Endothelial cell of umbilical vein (primary cell): ENCODE results near the gene MYPN. TPM values are rescaled to one million over a fixed set of nuclear protein-coding genes. Genes with fewer than 3 reads are reported as not detected.

ENCODE experiments used
- BruUV-seq: library from RNA; stranded (reverse); fragments of 400-500 nt; replicated peaks from 2 replicates; lab custom pipeline; 2021; lab: Mats Ljungman, UMichigan
- CTCF ChIA-PET: fragments of 300-600, 350-600 bp; sonication (Branson Sonifier 250); formaldehyde crosslinking; loops from one replicate; lab custom pipeline; 2021; ENCODE audit warnings: antibody characterized with exemption, inconsistent platforms; lab: Charles Lee
- POLR2A ChIA-PET: fragments of 300-600, 350-600 bp; sonication (Branson Sonifier 250); formaldehyde crosslinking; loops from one replicate; lab custom pipeline; 2021; ENCODE audit warnings: antibody characterized with exemption, inconsistent platforms; lab: Charles Lee
- DNase-seq: peaks from one replicate; pipeline ENCODE4 v3.0.0-alpha.2; 2011; ENCODE audit warnings: low read depth, low spot score
- FAIRE-seq: peaks from 2 replicates; lab custom pipeline; 2011; peaks lifted over from hg19 to GRCh38; lab: Jason Lieb, UNC
- H2AFZ ChIP-seq: 2 replicates; pipeline ENCODE4 v1.6.0; 2012; ENCODE audit warnings: low read depth, low read length, control low read depth, inconsistent platforms
- H3K27ac ChIP-seq: 2 replicates; pipeline ENCODE4 v1.5.1; 2011; ENCODE audit warnings: low read depth, mild to moderate bottlenecking, control low read depth, low read length, moderate library complexity; ENCODE audit not compliant: insufficient read depth
- H3K27me3 ChIP-seq, 2 experiments: 2 replicates each; pipeline versions ENCODE4 v1.6.0 to v1.6.1; 2011; ENCODE audit warnings: low read length in 2 of 2, mixed read lengths in 1 of 2; ENCODE audit not compliant: control insufficient read depth in 2 of 2, insufficient read depth in 2 of 2
- H3K36me3 ChIP-seq, 2 experiments: 2 replicates in 1 of 2; 3 replicates in 1 of 2; pipeline ENCODE4 v1.5.1; 2011; ENCODE audit warnings: low read length in 2 of 2, mild to moderate bottlenecking in 1 of 2, moderate library complexity in 1 of 2; ENCODE audit not compliant: control insufficient read depth in 2 of 2, insufficient read depth in 2 of 2; ENCODE audit errors: extremely low read depth in 1 of 2
- H3K4me1 ChIP-seq: 3 replicates; pipeline ENCODE4 v1.5.1; 2011; ENCODE audit warnings: mild to moderate bottlenecking, low read length; ENCODE audit not compliant: control insufficient read depth, insufficient read depth; ENCODE audit errors: extremely low read depth
- H3K4me2 ChIP-seq: 2 replicates; pipeline ENCODE4 v1.6.1; 2011; ENCODE audit warnings: low read length, control low read depth, mixed read lengths; ENCODE audit not compliant: insufficient read depth
- H3K4me3 ChIP-seq, 3 experiments: fragments of 200-600 bp in 1 of 3; sonication (generic), shearing (Covaris generic) in 1 of 3; replicated peaks in 1 of 3; 2 replicates each; pipeline ENCODE4 v1.5.1; 2011 to 2016; ENCODE audit warnings: control low read depth in 3 of 3, low read length in 3 of 3, mild to moderate bottlenecking in 2 of 3, inconsistent platforms in 1 of 3, low read depth in 1 of 3, moderate library complexity in 1 of 3; ENCODE audit not compliant: insufficient read depth in 1 of 3
- H3K79me2 ChIP-seq: 2 replicates; pipeline ENCODE4 v1.6.0; 2012; ENCODE audit warnings: low read length, inconsistent platforms; ENCODE audit not compliant: control insufficient read depth, insufficient read depth
- H3K9ac ChIP-seq: replicated peaks from 2 replicates; pipeline ENCODE3; 2011; ENCODE audit warnings: low read length, control low read depth; ENCODE audit not compliant: insufficient read depth; ENCODE audit errors: extremely low read depth
- H3K9me1 ChIP-seq: replicated peaks from 3 replicates; pipeline ENCODE4 v1.6.0; 2011; ENCODE audit warnings: mild to moderate bottlenecking, low read length; ENCODE audit not compliant: control insufficient read depth, insufficient read depth; ENCODE audit errors: extremely low read depth
- H3K9me3 ChIP-seq: replicated peaks from 2 replicates; pipeline ENCODE4 v1.5.1; 2012; ENCODE audit warnings: low read length, inconsistent platforms; ENCODE audit not compliant: control insufficient read depth, insufficient read depth
- H4K20me1 ChIP-seq: replicated peaks from 2 replicates; pipeline ENCODE3; 2011; ENCODE audit warnings: mild to moderate bottlenecking, low read length; ENCODE audit not compliant: control insufficient read depth, insufficient read depth; ENCODE audit errors: extremely low read depth
- CTCF ChIP-seq, 2 donors: IDR thresholded peaks; 1 replicate in 1 of 2; 2 replicates in 1 of 2; pipeline ENCODE4 v1.5.1; 2011; ENCODE audit warnings: low read length in 2 of 2, mild to moderate bottlenecking in 2 of 2, moderate library complexity in 2 of 2, control low read depth in 1 of 2, inconsistent platforms in 1 of 2, low read depth in 1 of 2; ENCODE audit not compliant: insufficient read depth in 1 of 2; ENCODE audit errors: extremely low read depth in 1 of 2
- EZH2 ChIP-seq: IDR thresholded peaks from 2 replicates; pipeline ENCODE4 v1.6.1; 2012; ENCODE audit warnings: borderline replicate concordance, low read depth, mild to moderate bottlenecking, moderate library complexity, low read length, inconsistent platforms; ENCODE audit not compliant: severe bottlenecking
- FOS ChIP-seq: IDR thresholded peaks from 2 replicates; pipeline ENCODE4 v1.6.1; 2011; ENCODE audit warnings: mild to moderate bottlenecking, low read length, moderate library complexity, borderline replicate concordance; ENCODE audit not compliant: insufficient read depth
- GATA2 ChIP-seq: IDR thresholded peaks from 2 replicates; pipeline ENCODE4 v1.7.0; 2011; ENCODE audit warnings: low read depth, mild to moderate bottlenecking, moderate library complexity, mixed read lengths, low read length; ENCODE audit not compliant: insufficient read length, insufficient read depth
- JUN ChIP-seq: IDR thresholded peaks from 2 replicates; pipeline ENCODE4 v1.6.1; 2011; ENCODE audit warnings: borderline replicate concordance, low read depth; ENCODE audit not compliant: insufficient read length, insufficient read depth
- MAX ChIP-seq: IDR thresholded peaks from 2 replicates; pipeline ENCODE4 v1.6.1; 2011; ENCODE audit not compliant: insufficient read depth, insufficient read length
- MYC ChIP-seq: IDR thresholded peaks from one replicate; pipeline ENCODE4 v1.6.1; 2011; ENCODE audit warnings: mild to moderate bottlenecking, low read depth, low read length
- POLR2A ChIP-seq: IDR thresholded peaks from 2 replicates; pipeline ENCODE4 v1.6.1; 2012; ENCODE audit warnings: low read depth, mild to moderate bottlenecking, control low read depth, low read length
- POLR2AphosphoS5 ChIP-seq: IDR thresholded peaks from 2 replicates; pipeline ENCODE4 v1.6.1; 2012; ENCODE audit warnings: low read depth, mild to moderate bottlenecking, control low read depth, low read length, moderate library complexity; ENCODE audit not compliant: insufficient read depth
- dilution Hi-C: fragments of 300-500 bp; cut with MboI; formaldehyde crosslinking; loops from one replicate; pipeline ENCODE4 v1.15.0; 2019; ENCODE audit warnings: low sequenced_read_pairs; ENCODE audit not compliant: extremely low pct_ligation_motif_present
- intact Hi-C: fragments of 100-400 bp; cut with micrococcal nuclease; formaldehyde crosslinking; loops from one replicate; pipeline ENCODE4 v1.10.0; 2022
- polyA plus RNA-seq, 4 experiments: library from polyadenylated mRNA; depleted of rRNA in 3 of 4; stranded (reverse) in 3 of 4; unstranded in 1 of 4; fragments of >200 nt; gene quantifications; 2 replicates each; pipeline versions ENCODE4 v1.2.1 to v1.2.3, GENCODE V29; 2011 to 2012; ENCODE audit warnings: missing spikeins in 1 of 4
- total RNA-seq: library from RNA; stranded (reverse); gene quantifications from 2 replicates; pipeline ENCODE4 v1.2.3, GENCODE V29; 2021

The MYPN gene
- total and polyA plus RNA-seq, 2 donors (not counting 3 experiments of a cell fraction or from before 2014, with no cell fraction given): 0.01 TPM; not detected in 1

GRCh38 chr10:68235581-68235980, 126.3 kb downstream of the MYPN start:
- TF ChIP-seq POLR2AphosphoS5 (no peak), JUN (no peak), GATA2 (no peak), EZH2 (no peak), FOS (no peak), CTCF (IDR thresholded peaks at IDR 0.05; ENCODE audit: extremely low read depth in 1 of 2, insufficient read depth in 1 of 2, low read depth in 1 of 2, low read length in 2 of 2) (no peak), MYC (no peak), MAX (no peak), POLR2A (no peak)
- Histone ChIP-seq H3K27ac (no peak overlapping the region), H3K36me3 (no peaks in the 10 kb centered on the region), H3K9me3 (no peaks in the 10 kb centered on the region), H3K4me2 (no peak overlapping the region), H2AFZ (no peak overlapping the region), H3K4me3 (no peak overlapping the region), H3K27me3 (peaks cover 18 to 23% of the 10 kb centered on the region in 2 experiments), H4K20me1 (no peaks in the 10 kb centered on the region), H3K4me1 (peaks cover 11% of the 10 kb centered on the region), H3K9me1 (no peaks in the 10 kb centered on the region), H3K9ac (no peak overlapping the region), H3K79me2 (no peaks in the 10 kb centered on the region)
- POLR2A ChIA-PET: no interaction called here
- intact Hi-C loops: no loop called here
- CTCF ChIA-PET: interaction anchor here (1.3 to 2.7 kb wide), 2 partner anchors 23 to 66 kb away, joined by 3 to 15 read pairs; no protein-coding TSS in a partner anchor
- no peak for DNase-seq
- BruUV-seq: no TSS peak
- dilution Hi-C loops: no loop called here
- FAIRE-seq: no peak
